Liver (tissue), 9 donors: ENCODE data around the gene ST8SIA6. TPM values are rescaled to one million over a fixed set of nuclear protein-coding genes. Genes with fewer than 3 reads are reported as not detected.

Experiments used
- DNase-seq: peaks from one replicate; pipeline ENCODE4 v3.0.0-alpha.2; 2017; ENCODE audit warnings: low spot score
- H3K27ac ChIP-seq, 2 donors: one replicate each; pipeline ENCODE4 v1.7.0; 2013; ENCODE audit warnings: inconsistent platforms in 2 of 2, low read length in 2 of 2, control low read depth in 1 of 2, low read depth in 1 of 2, mild to moderate bottlenecking in 1 of 2
- H3K27me3 ChIP-seq, 4 donors: one replicate each; pipeline versions ENCODE4 v1.6.1 to v1.7.0; 2013; ENCODE audit warnings: low read length in 3 of 4, inconsistent platforms in 1 of 4, mild to moderate bottlenecking in 1 of 4, moderate library complexity in 1 of 4; ENCODE audit not compliant: control insufficient read depth in 4 of 4, insufficient read depth in 4 of 4
- H3K36me3 ChIP-seq, 4 donors: one replicate each; pipeline versions ENCODE4 v1.6.1 to v1.7.0; 2013; ENCODE audit warnings: low read length in 3 of 4, mild to moderate bottlenecking in 3 of 4, low read depth in 1 of 4, moderate library complexity in 1 of 4; ENCODE audit not compliant: control insufficient read depth in 4 of 4, insufficient read depth in 3 of 4
- H3K4me1 ChIP-seq, 4 donors: one replicate each; pipeline versions ENCODE4 v1.6.1 to v1.7.0; 2013; ENCODE audit warnings: low read length in 3 of 4, mild to moderate bottlenecking in 3 of 4, moderate library complexity in 1 of 4; ENCODE audit not compliant: control insufficient read depth in 4 of 4, insufficient read depth in 4 of 4
- H3K4me3 ChIP-seq, 3 donors: one replicate each; pipeline versions ENCODE4 v1.6.1 to v1.7.0; 2013; ENCODE audit warnings: low read length in 3 of 3, control low read depth in 1 of 3, low read depth in 1 of 3, mild to moderate bottlenecking in 1 of 3
- H3K9ac ChIP-seq, 2 donors: one replicate each; pipeline ENCODE4 v1.7.0; 2013; ENCODE audit warnings: low read length in 2 of 2, mild to moderate bottlenecking in 2 of 2, moderate library complexity in 2 of 2, control low read depth in 1 of 2, low read depth in 1 of 2
- H3K9me3 ChIP-seq, 4 donors: one replicate each; pipeline versions ENCODE4 v1.6.1 to v1.7.0; 2013; ENCODE audit warnings: low read length in 3 of 4; ENCODE audit not compliant: control insufficient read depth in 4 of 4
- EGR1 ChIP-seq, 2 donors: IDR thresholded peaks; 2 replicates each; pipeline ENCODE4 v1.6.1; 2016 to 2018; ENCODE audit warnings: antibody characterized with exemption in 2 of 2, low read depth in 2 of 2
- FOXA1 ChIP-seq: IDR thresholded peaks from 2 replicates; pipeline ENCODE4 v1.6.1; 2016; ENCODE audit warnings: antibody characterized with exemption
- FOXA2 ChIP-seq: IDR thresholded peaks from 2 replicates; pipeline ENCODE4 v1.6.1; 2016; ENCODE audit warnings: antibody characterized with exemption
- HNF4A ChIP-seq, 2 donors: conservative IDR thresholded peaks; 2 replicates each; pipeline ENCODE4 v1.6.1; 2016; ENCODE audit warnings: antibody characterized with exemption in 2 of 2, mild to moderate bottlenecking in 2 of 2
- HNF4G ChIP-seq: IDR thresholded peaks from 2 replicates; pipeline ENCODE4 v1.6.1; 2016; ENCODE audit warnings: antibody characterized with exemption
- JUND ChIP-seq, 2 donors: IDR thresholded peaks; 2 replicates each; pipeline ENCODE4 v1.6.1; 2016; ENCODE audit warnings: antibody characterized with exemption in 2 of 2
- RAD21 ChIP-seq, 2 donors: IDR thresholded peaks; 2 replicates each; pipeline ENCODE4 v1.6.1; 2016; ENCODE audit warnings: antibody characterized with exemption in 2 of 2, mild to moderate bottlenecking in 2 of 2
- REST ChIP-seq: IDR thresholded peaks from 2 replicates; pipeline ENCODE4 v1.6.1; 2016; ENCODE audit warnings: antibody characterized with exemption, mild to moderate bottlenecking
- RXRA ChIP-seq, 2 donors: IDR thresholded peaks; 2 replicates each; pipeline ENCODE4 v1.6.1; 2017 to 2018; ENCODE audit warnings: antibody characterized with exemption in 2 of 2, mild to moderate bottlenecking in 1 of 2
- SP1 ChIP-seq: IDR thresholded peaks from 2 replicates; pipeline ENCODE4 v1.6.1; 2018; ENCODE audit warnings: antibody characterized with exemption, mild to moderate bottlenecking
- TAF1 ChIP-seq: conservative IDR thresholded peaks from 2 replicates; pipeline ENCODE4 v1.6.1; 2016; ENCODE audit warnings: antibody characterized with exemption, mild to moderate bottlenecking
- YY1 ChIP-seq: IDR thresholded peaks from 2 replicates; pipeline ENCODE4 v1.6.1; 2016; ENCODE audit warnings: antibody characterized with exemption, mild to moderate bottlenecking
- ZBTB33 ChIP-seq: IDR thresholded peaks from 2 replicates; pipeline ENCODE4 v1.6.1; 2016; ENCODE audit warnings: antibody characterized with exemption
- WGBS: extraction: QIAGEN DNeasy Blood & Tissue Kit; methylation state at CpG from one replicate; pipeline ENCODE4 v1.1.7; 2013; 5-methylcytosine and 5-hydroxymethylcytosine counted together
- polyA plus RNA-seq, 2 donors: library from polyadenylated mRNA; stranded (reverse) in 1 of 2; unstranded in 1 of 2; fragments of 200-250 nt in 1 of 2; fragments of >200 nt in 1 of 2; fragmentation: Nextera tagmentation in 1 of 2; extraction: Ambion mirVana in 1 of 2; gene quantifications; one replicate each; pipeline versions ENCODE4 v1.2.1 to v1.2.3, GENCODE V29; 2013 to 2015
- total RNA-seq, 2 donors: library from RNA; depleted of rRNA; stranded (reverse); fragments of >200 nt; gene quantifications; one replicate each; pipeline ENCODE4 v1.2.3, GENCODE V29; 2014
- TF ChIP-seq, protein P1 (sequence below): fragments of 150-350 bp; IDR thresholded peaks from 2 replicates; pipeline ENCODE4 v1.5.1; 2017; ENCODE audit warnings: improper control_type of control experiment, low read depth, low read length; ENCODE audit not compliant: missing input control
- TF ChIP-seq, protein P2 (sequence below): IDR thresholded peaks from 2 replicates; pipeline ENCODE4 v1.6.1; 2016; ENCODE audit warnings: antibody characterized with exemption
- donor health status: healthy.
- donor health status: healthy.
- donor health status: healthy.
- donor health status: healthy.
- donor health status: healthy.

The ST8SIA6 gene
- total and polyA plus RNA-seq, 4 donors: 0.53 to 5.8 (median 1.0) TPM

DNA sequence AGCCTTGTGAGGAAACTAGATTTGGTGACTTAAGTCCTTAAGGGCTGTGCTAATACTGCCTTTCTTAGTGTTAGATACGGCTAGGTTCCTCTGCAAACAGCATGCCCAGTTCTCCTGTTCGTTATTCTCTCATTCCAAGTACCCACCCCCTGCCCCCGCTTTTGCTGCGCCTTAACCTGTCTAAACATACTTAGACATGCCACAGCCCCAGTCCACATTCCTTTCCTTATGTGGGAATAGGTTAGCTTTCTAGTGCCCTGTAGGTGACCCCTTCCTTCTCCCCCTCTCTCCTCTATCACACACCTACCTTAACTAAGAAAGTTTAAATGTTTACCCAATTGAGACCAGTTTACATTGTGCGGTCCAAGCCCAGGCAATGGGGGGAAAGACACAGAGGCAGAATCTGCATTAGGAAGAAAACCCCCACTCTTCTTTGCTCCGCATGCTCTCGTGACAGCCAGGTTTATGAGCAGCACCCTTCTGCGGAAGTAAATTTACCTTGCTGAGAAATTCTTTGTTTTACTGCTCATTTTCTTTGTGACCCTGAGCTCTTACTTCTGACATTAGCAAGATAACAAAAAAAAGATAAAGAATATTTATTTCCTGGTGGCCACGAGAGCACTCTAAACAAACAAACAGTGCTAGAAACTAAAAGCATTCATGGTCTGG, 177.5 kb downstream of the ST8SIA6 start:
- no peaks in the 10 kb centered on the region for H3K27me3 ChIP-seq
- peaks cover 0 to 10% (median 1%) of the 10 kb centered on the region in 4 donors for H3K9me3 ChIP-seq
- no peak for DNase-seq
- no peaks in the 10 kb centered on the region for H3K36me3 ChIP-seq
- 80% methylated on average over 9 of the region's 9 CpGs for WGBS
- no peaks in the 10 kb centered on the region for H3K4me1 ChIP-seq
- no peak overlapping the region for H3K4me3 ChIP-seq
- no peak overlapping the region for H3K9ac ChIP-seq
- TF ChIP-seq RXRA (IDR thresholded peaks at IDR 0.05): no peak
- TF ChIP-seq HNF4A (conservative IDR thresholded peaks at IDR 0.05): no peak
- no peak for TF ChIP-seq TAF1
- TF ChIP-seq, protein P1, sequence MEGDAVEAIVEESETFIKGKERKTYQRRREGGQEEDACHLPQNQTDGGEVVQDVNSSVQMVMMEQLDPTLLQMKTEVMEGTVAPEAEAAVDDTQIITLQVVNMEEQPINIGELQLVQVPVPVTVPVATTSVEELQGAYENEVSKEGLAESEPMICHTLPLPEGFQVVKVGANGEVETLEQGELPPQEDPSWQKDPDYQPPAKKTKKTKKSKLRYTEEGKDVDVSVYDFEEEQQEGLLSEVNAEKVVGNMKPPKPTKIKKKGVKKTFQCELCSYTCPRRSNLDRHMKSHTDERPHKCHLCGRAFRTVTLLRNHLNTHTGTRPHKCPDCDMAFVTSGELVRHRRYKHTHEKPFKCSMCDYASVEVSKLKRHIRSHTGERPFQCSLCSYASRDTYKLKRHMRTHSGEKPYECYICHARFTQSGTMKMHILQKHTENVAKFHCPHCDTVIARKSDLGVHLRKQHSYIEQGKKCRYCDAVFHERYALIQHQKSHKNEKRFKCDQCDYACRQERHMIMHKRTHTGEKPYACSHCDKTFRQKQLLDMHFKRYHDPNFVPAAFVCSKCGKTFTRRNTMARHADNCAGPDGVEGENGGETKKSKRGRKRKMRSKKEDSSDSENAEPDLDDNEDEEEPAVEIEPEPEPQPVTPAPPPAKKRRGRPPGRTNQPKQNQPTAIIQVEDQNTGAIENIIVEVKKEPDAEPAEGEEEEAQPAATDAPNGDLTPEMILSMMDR: no peak
- TF ChIP-seq YY1: no peak
- TF ChIP-seq, protein P2, sequence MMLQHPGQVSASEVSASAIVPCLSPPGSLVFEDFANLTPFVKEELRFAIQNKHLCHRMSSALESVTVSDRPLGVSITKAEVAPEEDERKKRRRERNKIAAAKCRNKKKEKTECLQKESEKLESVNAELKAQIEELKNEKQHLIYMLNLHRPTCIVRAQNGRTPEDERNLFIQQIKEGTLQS: no peak
- TF ChIP-seq FOXA2: no peak
- no peak for TF ChIP-seq HNF4G
- TF ChIP-seq SP1: no peak
- TF ChIP-seq REST: no peak
- TF ChIP-seq JUND (IDR thresholded peaks at IDR 0.05): no peak
- no peak for TF ChIP-seq RAD21 (IDR thresholded peaks at IDR 0.05)
- TF ChIP-seq FOXA1: no peak
- no peak overlapping the region for H3K27ac ChIP-seq

DNA sequence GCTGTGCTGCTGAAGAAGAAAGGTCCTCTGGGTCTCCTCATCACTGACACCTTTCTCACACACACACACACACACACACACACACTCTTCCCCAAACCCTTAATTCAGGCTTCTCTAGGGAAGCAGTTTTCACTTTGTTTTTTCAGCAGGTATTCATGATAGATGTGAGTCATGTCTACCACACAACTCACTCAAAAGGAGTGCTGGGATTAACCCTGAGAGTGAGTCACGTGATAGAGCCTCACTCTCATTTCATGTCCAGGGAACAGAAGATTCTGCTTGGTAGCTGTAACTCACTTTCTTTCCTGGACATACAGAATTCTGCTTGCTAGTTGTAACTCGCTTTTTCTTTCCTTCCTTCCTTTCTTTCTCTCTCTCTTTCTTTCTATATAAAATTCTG, 181.0 kb downstream of the ST8SIA6 start:
- TF ChIP-seq RXRA (IDR thresholded peaks at IDR 0.05) (no peak), REST (no peak), TAF1 (no peak), EGR1 (IDR thresholded peaks at IDR 0.05; ENCODE audit: low read depth in 2 of 2) (no peak), ZBTB33 (no peak), FOXA2 (no peak)
- peaks cover 0 to 10% (median 1%) of the 10 kb centered on the region in 4 donors for H3K9me3 ChIP-seq
- H3K27ac ChIP-seq: no peak overlapping the region
- no peaks in the 10 kb centered on the region for H3K4me1 ChIP-seq
- H3K36me3 ChIP-seq: no peaks in the 10 kb centered on the region
- no peak overlapping the region for H3K4me3 ChIP-seq
- H3K9ac ChIP-seq: no peak overlapping the region
- WGBS: 74% methylated on average over 2 of the region's 2 CpGs
- no peak for DNase-seq
- H3K27me3 ChIP-seq: no peaks in the 10 kb centered on the region
